GM19043 (cell line): Measurements from ENCODE around the gene ETNPPL.

Experiments used
- ATAC-seq: cut with Tn5 transposase; IDR thresholded peaks from one replicate; pipeline ENCODE4 v1.9.1; 2021; ENCODE audit warnings: low read depth; ENCODE audit not compliant: unreplicated experiment

ETNPPL gene

DNA sequence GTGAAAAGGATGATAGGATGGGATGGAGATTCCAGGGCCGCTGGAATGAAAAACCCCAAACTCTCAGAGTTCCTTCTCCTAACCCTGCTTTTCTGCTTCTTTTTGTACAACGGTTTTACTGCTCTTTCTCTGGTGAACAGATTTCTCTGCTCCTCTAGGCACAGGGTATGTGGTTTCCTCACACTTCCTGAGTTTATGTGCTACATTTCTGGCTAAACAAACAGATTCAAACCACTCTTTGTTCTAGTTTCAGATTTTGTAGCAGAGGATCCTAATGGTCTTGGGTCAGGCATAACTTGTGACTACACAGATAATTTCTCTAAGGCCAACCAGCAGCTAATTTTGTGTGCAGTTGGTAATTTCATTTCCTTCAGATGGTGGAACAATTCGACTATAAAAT, 59.9 kb downstream of the ETNPPL start:
- ATAC-seq, result no peak

DNA sequence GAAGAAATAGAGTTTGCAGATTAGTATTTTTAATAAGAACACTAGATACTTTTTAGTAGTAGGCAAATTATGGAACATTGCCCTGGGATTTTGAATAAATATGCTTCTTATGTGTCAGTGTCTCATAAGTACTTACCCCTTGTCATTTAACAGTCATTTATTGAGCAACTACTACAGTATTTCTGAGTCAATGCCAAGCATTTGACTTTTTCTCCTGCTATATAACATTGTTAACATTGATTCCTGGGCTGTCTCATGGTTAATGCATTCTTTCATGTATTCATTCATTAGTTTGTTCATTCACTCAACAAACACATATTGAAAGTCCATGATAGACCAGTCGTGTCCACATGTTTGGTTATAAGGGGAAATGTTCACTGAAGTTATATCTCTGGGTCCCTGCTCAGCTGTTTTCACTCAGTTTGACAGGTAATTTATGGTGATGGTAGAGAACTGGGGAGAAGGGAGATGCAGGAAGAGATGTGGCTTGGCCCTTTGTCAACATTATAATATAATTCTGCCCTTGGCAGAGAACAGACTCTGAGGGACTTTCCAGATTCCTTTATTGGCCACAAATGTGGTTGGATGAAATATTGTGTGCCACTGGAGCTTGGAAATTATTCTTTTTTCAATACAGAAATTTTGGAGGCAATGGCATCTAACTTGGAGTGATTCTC, 62.6 kb downstream of the ETNPPL start:
- no peak for ATAC-seq

DNA sequence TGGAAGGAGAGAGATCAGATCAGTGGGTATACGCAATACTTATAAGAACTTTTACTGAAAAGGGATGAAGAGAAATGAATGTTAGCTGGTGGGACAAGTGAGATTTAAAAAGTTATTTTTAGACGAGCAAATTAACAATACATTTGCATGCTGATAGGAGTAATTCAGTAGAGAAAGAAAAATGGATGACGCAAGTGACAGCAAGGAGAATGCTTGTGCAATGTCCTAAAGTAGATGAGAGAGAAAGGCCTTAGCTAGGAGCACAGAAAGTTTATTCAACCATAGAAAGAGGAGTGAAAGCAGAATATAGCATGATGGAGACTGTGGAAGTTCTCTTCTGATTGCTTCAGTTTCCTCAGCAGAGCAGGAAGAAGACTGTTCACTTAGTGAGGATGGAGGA, 66.7 kb downstream of the ETNPPL start:
- ATAC-seq, result no peak

DNA sequence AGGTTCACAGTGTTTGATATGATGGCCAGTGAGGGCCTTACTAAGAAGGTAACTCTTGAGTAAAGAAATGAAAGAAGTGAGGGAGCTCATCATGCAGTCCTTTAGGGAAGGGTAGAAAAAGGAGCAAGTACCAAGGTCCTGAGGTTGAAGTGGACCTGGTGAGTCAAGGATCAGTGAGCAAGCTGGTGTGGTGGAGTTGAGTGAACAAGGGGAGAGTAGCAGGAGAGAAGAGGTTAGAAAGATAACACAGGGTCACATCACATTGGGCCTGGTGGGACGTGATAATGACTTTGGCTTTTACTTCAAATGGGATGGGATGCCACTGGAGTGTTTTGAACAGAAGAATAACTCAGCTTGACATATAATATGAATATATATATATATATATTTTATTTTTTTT, 67.8 kb downstream of the ETNPPL start:
- ATAC-seq, result no peak

GRCh38 chr4:108694423-108694822, 68.4 kb downstream of the ETNPPL start:
- ATAC-seq, result no peak

DNA sequence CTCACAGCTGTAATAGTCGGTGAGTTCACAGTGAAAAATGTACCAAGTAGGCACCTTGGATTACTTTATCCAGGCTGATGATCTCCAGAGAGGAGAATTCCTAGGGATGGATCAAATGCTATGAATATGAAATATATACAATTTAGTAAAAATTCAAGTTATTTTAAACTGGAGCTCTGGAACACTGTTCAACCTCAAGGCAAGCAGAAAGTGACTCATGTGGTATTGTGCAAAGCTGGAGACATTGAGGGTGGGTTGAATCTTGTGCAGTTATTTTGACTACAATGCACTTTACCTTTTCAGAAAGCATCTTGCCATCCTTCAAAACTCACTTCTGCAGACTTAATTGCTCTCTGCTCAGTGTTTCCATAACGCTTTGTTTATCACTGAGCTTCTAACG, 69.0 kb downstream of the ETNPPL start:
- no peak for ATAC-seq

DNA sequence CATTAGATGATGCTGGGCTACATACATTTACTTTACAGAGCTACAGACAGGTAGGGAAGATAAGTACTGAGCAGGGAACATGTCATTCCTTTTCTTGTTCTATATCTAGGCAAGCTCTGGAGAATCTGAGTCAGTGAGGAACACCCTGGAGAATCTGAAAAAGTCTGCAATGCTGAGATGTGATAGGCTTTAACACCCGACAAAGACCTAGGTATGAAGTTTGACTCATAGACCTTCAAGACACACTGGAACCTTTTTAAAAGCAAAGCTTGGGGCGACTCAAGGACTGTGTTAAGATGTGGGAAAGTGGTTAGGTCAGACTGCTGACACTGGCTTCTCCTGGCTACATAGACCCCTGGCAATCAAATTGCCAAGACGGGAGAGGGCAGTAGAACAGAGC, 69.6 kb downstream of the ETNPPL start:
- ATAC-seq, result no peak
